Measurements from ENCODE around the gene E4F1. TPM values are rescaled to one million over a fixed set of nuclear protein-coding genes. Genes with fewer than 3 reads are reported as not detected.

The E4F1 gene
- total and polyA plus RNA-seq, 9 of the 15 experiments (the other 6 are each of a cell fraction or from before 2014, with no cell fraction given) = 0.48 to 94.9 (median 20.4) TPM

DNA sequence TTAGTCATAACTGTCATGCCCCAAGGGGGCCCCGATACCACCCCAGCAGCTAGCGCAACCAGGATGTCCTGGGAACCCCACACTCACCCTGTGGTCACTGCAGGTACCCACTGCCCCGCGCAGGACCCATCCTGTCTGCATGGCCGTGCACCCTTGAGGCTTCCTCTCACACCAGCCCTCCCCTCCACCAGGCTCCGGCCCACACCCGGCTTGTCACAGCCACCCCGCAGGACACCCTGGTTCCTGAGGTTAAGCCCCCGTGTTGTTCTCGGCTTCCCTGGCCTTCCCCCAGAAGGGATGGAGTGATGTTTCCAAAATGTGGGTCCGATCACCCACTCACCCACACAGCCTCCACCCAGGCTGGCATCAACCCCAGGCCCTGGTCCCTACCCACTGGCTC, 20.4 kb downstream of the E4F1 start:
- WGBS (ENCODE audit: insufficient coverage, low coverage, missing lambda C conversion rate) = 98% methylated on average over 10 of the region's 11 CpGs
- intact Hi-C loops (cut with micrococcal nuclease) (no loop called here), in situ Hi-C loops (cut with MboI) (no loop called here)
- CTCF ChIA-PET (ENCODE audit: low intra/inter-chr PET ratio) = no interaction called here
- no TSS peak for BruUV-seq (replicated peaks)
- Histone ChIP-seq H4K20me1 (replicated peaks; ENCODE audit: control insufficient read depth, insufficient read depth, low read length) (no peaks in the 10 kb centered on the region), H3K4me2 (ENCODE audit: insufficient read depth, low read length) (no peak overlapping the region), H3K36me3 (ENCODE audit: control insufficient read depth, insufficient read depth, low read length) (peaks cover 74% of the 10 kb centered on the region; the same call in 2 of the 3 replicates), H3K27me3 (ENCODE audit: control insufficient read depth in 2 of 2, insufficient read depth in 2 of 2, low read length in 2 of 2) (no peaks in the 10 kb centered on the region), H3K4me3 (no peak overlapping the region), H3K27ac (ENCODE audit: extremely low read depth, low read depth, low read length) (no peak overlapping the region), H3K4me1 (replicated peaks in 1 of 2; ENCODE audit: control insufficient read depth in 2 of 2, insufficient read depth in 2 of 2, low read length in 2 of 2) (peaks cover 0 to 40% of the 10 kb centered on the region in 2 experiments; a peak in 2 of 5 replicates), H3K79me2 (ENCODE audit: control insufficient read depth, insufficient read depth, low read length) (peaks cover 22% of the 10 kb centered on the region), H3K9ac (ENCODE audit: insufficient read depth in 1 of 2, low read depth in 2 of 2, low read length in 2 of 2) (no peak overlapping the region; a peak in 1 of 4 replicates), H3K9me3 (replicated peaks; ENCODE audit: control insufficient read depth, insufficient read depth, low read depth, low read length) (no peaks in the 10 kb centered on the region), H2AFZ (ENCODE audit: low read depth, low read length) (no peak overlapping the region), H3K9me1 (ENCODE audit: control insufficient read depth, insufficient read depth, low read length) (no peaks in the 10 kb centered on the region)
- POLR2A ChIA-PET = interaction anchor here (0.6 to 3.2 kb wide), 2 partner anchors 12 to 29 kb away, joined by 5 to 19 read pairs; partner anchors contain the start of gene PGP
- DNase-seq (ENCODE audit: extremely low read depth in 1 of 4, low spot score in 3 of 4) (no peak), FAIRE-seq (no peak), ATAC-seq (no peak)
- TF ChIP-seq TSC22D4 (tag; IDR thresholded peaks at IDR 0.05) (no peak), POLR2G (IDR thresholded peaks at IDR 0.05; ENCODE audit: low read depth, low read length) (0 out of 2 replicates have a peak, but pooled peaks have one; percentile 19)

DNA sequence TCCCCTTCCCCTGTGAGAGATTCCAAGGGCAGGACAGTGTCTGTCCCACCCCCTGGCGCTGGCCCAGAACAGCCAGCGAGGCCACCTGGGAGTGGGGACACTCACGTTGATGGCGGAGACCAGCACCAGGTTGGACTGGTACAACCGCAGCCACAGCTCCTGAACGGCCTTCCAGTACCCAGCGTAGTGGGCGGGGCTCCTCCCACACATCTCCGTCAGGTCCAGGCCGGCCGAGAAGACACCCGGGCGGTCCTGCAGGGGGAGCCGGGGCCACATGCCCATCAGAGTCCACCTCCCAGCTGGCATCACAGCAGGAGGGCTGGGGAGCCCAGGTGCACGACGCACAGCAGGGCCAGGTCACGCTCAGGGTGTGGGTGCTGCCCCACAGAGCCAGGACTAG, 20.9 kb downstream of the E4F1 start:
- Histone ChIP-seq H4K20me1 (replicated peaks; ENCODE audit: control insufficient read depth, insufficient read depth, low read length) (no peaks in the 10 kb centered on the region), H3K9me1 (ENCODE audit: control insufficient read depth, insufficient read depth, low read length) (no peaks in the 10 kb centered on the region), H3K36me3 (ENCODE audit: control insufficient read depth, insufficient read depth, low read length) (peaks cover 75% of the 10 kb centered on the region; the same call in 2 of the 3 replicates), H3K27me3 (ENCODE audit: control insufficient read depth in 2 of 2, insufficient read depth in 2 of 2, low read length in 2 of 2) (no peaks in the 10 kb centered on the region), H3K27ac (ENCODE audit: extremely low read depth, low read depth, low read length) (no peak overlapping the region), H2AFZ (ENCODE audit: low read depth, low read length) (no peak overlapping the region), H3K4me3 (no peak overlapping the region), H3K4me2 (ENCODE audit: insufficient read depth, low read length) (no peak overlapping the region), H3K4me1 (replicated peaks in 1 of 2; ENCODE audit: control insufficient read depth in 2 of 2, insufficient read depth in 2 of 2, low read length in 2 of 2) (peaks cover 0 to 36% of the 10 kb centered on the region in 2 experiments; a peak in 2 of 5 replicates), H3K9me3 (replicated peaks; ENCODE audit: control insufficient read depth, insufficient read depth, low read depth, low read length) (no peaks in the 10 kb centered on the region), H3K79me2 (ENCODE audit: control insufficient read depth, insufficient read depth, low read length) (peaks cover 25% of the 10 kb centered on the region), H3K9ac (ENCODE audit: insufficient read depth in 1 of 2, low read depth in 2 of 2, low read length in 2 of 2) (peak overlapping the region in 1 of 2 experiments; percentile 68; a peak in 1 of 4 replicates)
- BruUV-seq (replicated peaks) = no TSS peak
- 92% methylated on average over 12 of the region's 17 CpGs for WGBS (ENCODE audit: insufficient coverage, low coverage, missing lambda C conversion rate)
- intact Hi-C loops (cut with micrococcal nuclease) = no loop called here
- DNase-seq (ENCODE audit: extremely low read depth in 1 of 4, low spot score in 3 of 4) = peak in 1 of 4 experiments; percentile 46
- ATAC-seq = no peak
- ChIA-PET POLR2A (interaction anchor here (1.0 to 1.4 kb wide), 3 partner anchors 11 to 201 kb away, joined by 3 to 4 read pairs (median 3); no protein-coding TSS in a partner anchor), CTCF (ENCODE audit: low intra/inter-chr PET ratio) (no interaction called here)
- in situ Hi-C loops (cut with MboI) = no loop called here
- no peak for FAIRE-seq
- TF ChIP-seq, protein P1, sequence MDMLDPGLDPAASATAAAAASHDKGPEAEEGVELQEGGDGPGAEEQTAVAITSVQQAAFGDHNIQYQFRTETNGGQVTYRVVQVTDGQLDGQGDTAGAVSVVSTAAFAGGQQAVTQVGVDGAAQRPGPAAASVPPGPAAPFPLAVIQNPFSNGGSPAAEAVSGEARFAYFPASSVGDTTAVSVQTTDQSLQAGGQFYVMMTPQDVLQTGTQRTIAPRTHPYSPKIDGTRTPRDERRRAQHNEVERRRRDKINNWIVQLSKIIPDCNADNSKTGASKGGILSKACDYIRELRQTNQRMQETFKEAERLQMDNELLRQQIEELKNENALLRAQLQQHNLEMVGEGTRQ (CRISPR knock-in tag; IDR thresholded peaks at IDR 0.05) = no peak
- TF ChIP-seq KLF1 (tag; IDR thresholded peaks at IDR 0.05) (no peak), MAFF (IDR thresholded peaks at IDR 0.05; ENCODE audit: low read length) (no peak), RBFOX2 (IDR thresholded peaks at IDR 0.05; ENCODE audit: low read depth, low read length) (peak; percentile 39; the same call in 1 of the 2 replicates), POLR2G (IDR thresholded peaks at IDR 0.05; ENCODE audit: low read depth, low read length) (peak; percentile 65; the same call in 1 of the 2 replicates), FOSL1 (tag; conservative IDR thresholded peaks at IDR 0.05) (no peak), HMGN3 (IDR thresholded peaks at IDR 0.05; ENCODE audit: borderline replicate concordance, extremely low read depth, insufficient read length, low read depth, low read length) (peak; percentile 26), MCM3 (IDR thresholded peaks at IDR 0.05) (no peak), RBM17 (IDR thresholded peaks at IDR 0.05; ENCODE audit: borderline replicate concordance, low read depth, low read length) (no peak)
- TF ChIP-seq, protein P2, sequence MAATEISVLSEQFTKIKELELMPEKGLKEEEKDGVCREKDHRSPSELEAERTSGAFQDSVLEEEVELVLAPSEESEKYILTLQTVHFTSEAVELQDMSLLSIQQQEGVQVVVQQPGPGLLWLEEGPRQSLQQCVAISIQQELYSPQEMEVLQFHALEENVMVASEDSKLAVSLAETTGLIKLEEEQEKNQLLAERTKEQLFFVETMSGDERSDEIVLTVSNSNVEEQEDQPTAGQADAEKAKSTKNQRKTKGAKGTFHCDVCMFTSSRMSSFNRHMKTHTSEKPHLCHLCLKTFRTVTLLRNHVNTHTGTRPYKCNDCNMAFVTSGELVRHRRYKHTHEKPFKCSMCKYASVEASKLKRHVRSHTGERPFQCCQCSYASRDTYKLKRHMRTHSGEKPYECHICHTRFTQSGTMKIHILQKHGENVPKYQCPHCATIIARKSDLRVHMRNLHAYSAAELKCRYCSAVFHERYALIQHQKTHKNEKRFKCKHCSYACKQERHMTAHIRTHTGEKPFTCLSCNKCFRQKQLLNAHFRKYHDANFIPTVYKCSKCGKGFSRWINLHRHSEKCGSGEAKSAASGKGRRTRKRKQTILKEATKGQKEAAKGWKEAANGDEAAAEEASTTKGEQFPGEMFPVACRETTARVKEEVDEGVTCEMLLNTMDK (IDR thresholded peaks at IDR 0.05; ENCODE audit: borderline replicate concordance, insufficient read depth, low read depth, low read length, poor library complexity, severe bottlenecking) = peak; percentile 56
- TF ChIP-seq, protein P3, sequence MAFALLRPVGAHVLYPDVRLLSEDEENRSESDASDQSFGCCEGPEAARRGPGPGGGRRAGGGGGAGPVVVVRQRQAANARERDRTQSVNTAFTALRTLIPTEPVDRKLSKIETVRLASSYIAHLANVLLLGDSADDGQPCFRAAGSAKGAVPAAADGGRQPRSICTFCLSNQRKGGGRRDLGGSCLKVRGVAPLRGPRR (CRISPR knock-in tag; IDR thresholded peaks at IDR 0.05) = no peak

Data from K562 (cell line).